Prostate gland (tissue), 2 donors: Measurements from ENCODE around the gene LIM2.

Experiments
- POLR2A ChIP-seq: fragments of 450-650 bp; IDR thresholded peaks from one replicate; pipeline ENCODE4 v1.6.1; 2016; ENCODE audit warnings: antibody characterized with exemption, mild to moderate bottlenecking
- POLR2AphosphoS5 ChIP-seq: sonication (generic); formaldehyde crosslinking; IDR thresholded peaks from one replicate; pipeline ENCODE4 v1.6.1; 2017; ENCODE audit warnings: antibody characterized with exemption
- TF ChIP-seq, protein P1 (sequence below), 4 experiments: fragments of 200-600 bp in 2 of 4; fragments of 450-650 bp in 2 of 4; sonication (generic) in 2 of 4; IDR thresholded peaks; 1 replicate in 3 of 4; 2 replicates in 1 of 4; pipeline ENCODE4 v1.5.1; 2016 to 2019; ENCODE audit warnings: antibody characterized with exemption in 4 of 4, mild to moderate bottlenecking in 2 of 4, moderate library complexity in 2 of 4

GRCh38 chr19:51375504-51376221, 12.1 kb downstream of the LIM2 start:
- TF ChIP-seq POLR2AphosphoS5 (no peak), POLR2A (no peak)
- TF ChIP-seq, protein P1, sequence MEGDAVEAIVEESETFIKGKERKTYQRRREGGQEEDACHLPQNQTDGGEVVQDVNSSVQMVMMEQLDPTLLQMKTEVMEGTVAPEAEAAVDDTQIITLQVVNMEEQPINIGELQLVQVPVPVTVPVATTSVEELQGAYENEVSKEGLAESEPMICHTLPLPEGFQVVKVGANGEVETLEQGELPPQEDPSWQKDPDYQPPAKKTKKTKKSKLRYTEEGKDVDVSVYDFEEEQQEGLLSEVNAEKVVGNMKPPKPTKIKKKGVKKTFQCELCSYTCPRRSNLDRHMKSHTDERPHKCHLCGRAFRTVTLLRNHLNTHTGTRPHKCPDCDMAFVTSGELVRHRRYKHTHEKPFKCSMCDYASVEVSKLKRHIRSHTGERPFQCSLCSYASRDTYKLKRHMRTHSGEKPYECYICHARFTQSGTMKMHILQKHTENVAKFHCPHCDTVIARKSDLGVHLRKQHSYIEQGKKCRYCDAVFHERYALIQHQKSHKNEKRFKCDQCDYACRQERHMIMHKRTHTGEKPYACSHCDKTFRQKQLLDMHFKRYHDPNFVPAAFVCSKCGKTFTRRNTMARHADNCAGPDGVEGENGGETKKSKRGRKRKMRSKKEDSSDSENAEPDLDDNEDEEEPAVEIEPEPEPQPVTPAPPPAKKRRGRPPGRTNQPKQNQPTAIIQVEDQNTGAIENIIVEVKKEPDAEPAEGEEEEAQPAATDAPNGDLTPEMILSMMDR (IDR thresholded peaks at IDR 0.05) = no peak
